ENCODE data around the gene ATXN1.

ATXN1 gene

GRCh38 chr6:16768477-16768830 is 7.2 kb upstream of the ATXN1 start:
- peak; percentile 1; the same call in 1 of the 3 replicates for ATAC-seq
- TF ChIP-seq GLIS3 (CRISPR knock-in tag; IDR thresholded peaks at IDR 0.05) (no peak), ESRRG (CRISPR knock-in tag; IDR thresholded peaks at IDR 0.05) (no peak), TOX (CRISPR knock-in tag; IDR thresholded peaks at IDR 0.05; ENCODE audit: borderline replicate concordance) (0 out of 2 replicates have a peak, but pooled peaks have one; percentile 35)
- TF ChIP-seq, protein P1, sequence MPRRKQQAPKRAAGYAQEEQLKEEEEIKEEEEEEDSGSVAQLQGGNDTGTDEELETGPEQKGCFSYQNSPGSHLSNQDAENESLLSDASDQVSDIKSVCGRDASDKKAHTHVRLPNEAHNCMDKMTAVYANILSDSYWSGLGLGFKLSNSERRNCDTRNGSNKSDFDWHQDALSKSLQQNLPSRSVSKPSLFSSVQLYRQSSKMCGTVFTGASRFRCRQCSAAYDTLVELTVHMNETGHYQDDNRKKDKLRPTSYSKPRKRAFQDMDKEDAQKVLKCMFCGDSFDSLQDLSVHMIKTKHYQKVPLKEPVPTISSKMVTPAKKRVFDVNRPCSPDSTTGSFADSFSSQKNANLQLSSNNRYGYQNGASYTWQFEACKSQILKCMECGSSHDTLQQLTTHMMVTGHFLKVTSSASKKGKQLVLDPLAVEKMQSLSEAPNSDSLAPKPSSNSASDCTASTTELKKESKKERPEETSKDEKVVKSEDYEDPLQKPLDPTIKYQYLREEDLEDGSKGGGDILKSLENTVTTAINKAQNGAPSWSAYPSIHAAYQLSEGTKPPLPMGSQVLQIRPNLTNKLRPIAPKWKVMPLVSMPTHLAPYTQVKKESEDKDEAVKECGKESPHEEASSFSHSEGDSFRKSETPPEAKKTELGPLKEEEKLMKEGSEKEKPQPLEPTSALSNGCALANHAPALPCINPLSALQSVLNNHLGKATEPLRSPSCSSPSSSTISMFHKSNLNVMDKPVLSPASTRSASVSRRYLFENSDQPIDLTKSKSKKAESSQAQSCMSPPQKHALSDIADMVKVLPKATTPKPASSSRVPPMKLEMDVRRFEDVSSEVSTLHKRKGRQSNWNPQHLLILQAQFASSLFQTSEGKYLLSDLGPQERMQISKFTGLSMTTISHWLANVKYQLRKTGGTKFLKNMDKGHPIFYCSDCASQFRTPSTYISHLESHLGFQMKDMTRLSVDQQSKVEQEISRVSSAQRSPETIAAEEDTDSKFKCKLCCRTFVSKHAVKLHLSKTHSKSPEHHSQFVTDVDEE (CRISPR knock-in tag; IDR thresholded peaks at IDR 0.05) = no peak

DNA sequence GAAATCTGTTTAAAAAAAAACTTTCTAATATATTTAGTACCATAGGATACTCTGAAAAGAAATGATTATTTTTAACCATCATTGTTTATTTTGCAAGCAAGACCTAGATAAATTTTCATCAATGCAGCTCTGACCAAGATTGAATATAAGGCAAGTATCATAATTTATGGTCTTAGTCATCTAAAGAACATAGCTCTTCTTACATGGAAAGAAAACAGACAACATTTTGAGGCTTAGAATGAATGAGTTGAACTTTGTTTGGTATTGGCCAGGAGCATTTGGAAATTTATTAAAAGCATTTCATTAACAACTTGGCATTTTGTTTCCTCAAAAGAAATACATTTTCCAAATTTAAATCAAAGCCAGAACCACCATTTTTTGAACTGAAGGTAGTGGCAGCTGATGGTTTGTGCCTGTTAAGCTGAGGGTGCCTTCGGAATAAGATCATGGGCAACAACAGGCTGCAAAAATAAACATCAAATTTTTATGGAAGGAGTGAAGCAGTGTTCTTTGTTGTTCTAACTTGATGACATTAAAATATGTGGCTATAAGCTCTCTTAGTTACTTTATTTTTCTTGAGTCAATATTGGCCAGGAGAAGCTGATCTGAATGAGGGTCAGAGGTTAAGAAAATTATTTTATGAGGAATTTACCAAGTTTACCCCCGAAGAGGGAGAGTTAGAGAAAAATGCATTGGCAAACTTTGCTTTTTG is 6.7 kb upstream of the ATXN1 start:
- TF ChIP-seq TOX (CRISPR knock-in tag; IDR thresholded peaks at IDR 0.05; ENCODE audit: borderline replicate concordance) (peak; percentile 97), ZNF565 (CRISPR knock-in tag; conservative IDR thresholded peaks at IDR 0.05; ENCODE audit: low read depth) (no peak), ZC3H10 (CRISPR knock-in tag; IDR thresholded peaks at IDR 0.05) (peak; percentile 76), RARB (CRISPR knock-in tag; IDR thresholded peaks at IDR 0.05) (peak; percentile 45; the same call in 1 of the 2 replicates), PATZ1 (CRISPR knock-in tag; IDR thresholded peaks at IDR 0.05; ENCODE audit: borderline replicate concordance) (peak; percentile 29; the same call in 1 of the 2 replicates)

GRCh38 chr6:16766836-16767745 is 5.8 kb upstream of the ATXN1 start:
- peak; percentile 5 for ATAC-seq

More for the DNA sequence above, 6.7 kb upstream of the ATXN1 start:
- ATAC-seq = peak; percentile 5; the same call in 1 of the 3 replicates

More at GRCh38 chr6:16766836-16767745, 5.8 kb upstream of the ATXN1 start:
- no peak for TF ChIP-seq OSR1 (CRISPR knock-in tag; IDR thresholded peaks at IDR 0.05)
- no peak for TF ChIP-seq CSRNP3 (CRISPR knock-in tag; IDR thresholded peaks at IDR 0.05)
- no peak for TF ChIP-seq ISL1 (CRISPR knock-in tag; IDR thresholded peaks at IDR 0.05)
- no peak for TF ChIP-seq TOX (CRISPR knock-in tag; IDR thresholded peaks at IDR 0.05; ENCODE audit: borderline replicate concordance)
- no peak for TF ChIP-seq ZNF8 (CRISPR knock-in tag; IDR thresholded peaks at IDR 0.05)
- no peak for TF ChIP-seq SNAI2 (CRISPR knock-in tag; IDR thresholded peaks at IDR 0.05)
- TF ChIP-seq PATZ1 (CRISPR knock-in tag; IDR thresholded peaks at IDR 0.05; ENCODE audit: borderline replicate concordance) = no peak
- TF ChIP-seq RARB (CRISPR knock-in tag; IDR thresholded peaks at IDR 0.05) = no peak
- TF ChIP-seq, protein P2, sequence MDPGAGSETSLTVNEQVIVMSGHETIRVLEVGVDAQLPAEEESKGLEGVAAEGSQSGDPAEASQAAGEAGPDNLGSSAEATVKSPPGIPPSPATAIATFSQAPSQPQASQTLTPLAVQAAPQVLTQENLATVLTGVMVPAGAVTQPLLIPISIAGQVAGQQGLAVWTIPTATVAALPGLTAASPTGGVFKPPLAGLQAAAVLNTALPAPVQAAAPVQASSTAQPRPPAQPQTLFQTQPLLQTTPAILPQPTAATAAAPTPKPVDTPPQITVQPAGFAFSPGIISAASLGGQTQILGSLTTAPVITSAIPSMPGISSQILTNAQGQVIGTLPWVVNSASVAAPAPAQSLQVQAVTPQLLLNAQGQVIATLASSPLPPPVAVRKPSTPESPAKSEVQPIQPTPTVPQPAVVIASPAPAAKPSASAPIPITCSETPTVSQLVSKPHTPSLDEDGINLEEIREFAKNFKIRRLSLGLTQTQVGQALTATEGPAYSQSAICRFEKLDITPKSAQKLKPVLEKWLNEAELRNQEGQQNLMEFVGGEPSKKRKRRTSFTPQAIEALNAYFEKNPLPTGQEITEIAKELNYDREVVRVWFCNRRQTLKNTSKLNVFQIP (CRISPR knock-in tag; IDR thresholded peaks at IDR 0.05; ENCODE audit: borderline replicate concordance, low read depth) = no peak
- TF ChIP-seq BACH2 (CRISPR knock-in tag; IDR thresholded peaks at IDR 0.05; ENCODE audit: borderline replicate concordance) = no peak
- TF ChIP-seq, protein P3, sequence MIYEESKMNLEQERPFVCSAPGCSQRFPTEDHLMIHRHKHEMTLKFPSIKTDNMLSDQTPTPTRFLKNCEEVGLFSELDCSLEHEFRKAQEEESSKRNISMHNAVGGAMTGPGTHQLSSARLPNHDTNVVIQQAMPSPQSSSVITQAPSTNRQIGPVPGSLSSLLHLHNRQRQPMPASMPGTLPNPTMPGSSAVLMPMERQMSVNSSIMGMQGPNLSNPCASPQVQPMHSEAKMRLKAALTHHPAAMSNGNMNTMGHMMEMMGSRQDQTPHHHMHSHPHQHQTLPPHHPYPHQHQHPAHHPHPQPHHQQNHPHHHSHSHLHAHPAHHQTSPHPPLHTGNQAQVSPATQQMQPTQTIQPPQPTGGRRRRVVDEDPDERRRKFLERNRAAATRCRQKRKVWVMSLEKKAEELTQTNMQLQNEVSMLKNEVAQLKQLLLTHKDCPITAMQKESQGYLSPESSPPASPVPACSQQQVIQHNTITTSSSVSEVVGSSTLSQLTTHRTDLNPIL (CRISPR knock-in tag; IDR thresholded peaks at IDR 0.05; ENCODE audit: low read depth) = no peak
- no peak for TF ChIP-seq PPARA (CRISPR knock-in tag; IDR thresholded peaks at IDR 0.05; ENCODE audit: borderline replicate concordance)
- no peak for TF ChIP-seq ZNF565 (CRISPR knock-in tag; conservative IDR thresholded peaks at IDR 0.05; ENCODE audit: low read depth)
- TF ChIP-seq ARNTL (CRISPR knock-in tag; IDR thresholded peaks at IDR 0.05; ENCODE audit: borderline replicate concordance, low read depth) = no peak
- TF ChIP-seq, protein P1 (CRISPR knock-in tag; IDR thresholded peaks at IDR 0.05) = no peak
- no peak for TF ChIP-seq GLIS3 (CRISPR knock-in tag; IDR thresholded peaks at IDR 0.05)
- no peak for TF ChIP-seq CSDC2 (CRISPR knock-in tag; IDR thresholded peaks at IDR 0.05)
- no peak for TF ChIP-seq ZC3H10 (CRISPR knock-in tag; IDR thresholded peaks at IDR 0.05)
